HG03135 (cell line): ENCODE results near the gene TBC1D24.
A peak's percentile ranks its signal among the peaks of the same experiment; 100 is the strongest.
"Not testable (repeated sequence)": the region's sequence is repeated elsewhere in the genome, so short reads cannot be mapped to it uniquely, and the experiment has no call there.

Experiments used
- ATAC-seq: cut with Tn5 transposase; IDR thresholded peaks from one replicate; pipeline ENCODE4 v1.9.1; 2021; ENCODE audit warnings: mild to moderate bottlenecking, moderate library complexity; ENCODE audit not compliant: unreplicated experiment

TBC1D24 gene

GRCh38 chr16:2474877-2475412 is at the start of gene TBC1D24:
Gene TBC1D24 (plus strand): TSS chr16:2475127. CDS start chr16:2496149, 21,022 bp downstream.
- ATAC-seq: peak; percentile 56

DNA sequence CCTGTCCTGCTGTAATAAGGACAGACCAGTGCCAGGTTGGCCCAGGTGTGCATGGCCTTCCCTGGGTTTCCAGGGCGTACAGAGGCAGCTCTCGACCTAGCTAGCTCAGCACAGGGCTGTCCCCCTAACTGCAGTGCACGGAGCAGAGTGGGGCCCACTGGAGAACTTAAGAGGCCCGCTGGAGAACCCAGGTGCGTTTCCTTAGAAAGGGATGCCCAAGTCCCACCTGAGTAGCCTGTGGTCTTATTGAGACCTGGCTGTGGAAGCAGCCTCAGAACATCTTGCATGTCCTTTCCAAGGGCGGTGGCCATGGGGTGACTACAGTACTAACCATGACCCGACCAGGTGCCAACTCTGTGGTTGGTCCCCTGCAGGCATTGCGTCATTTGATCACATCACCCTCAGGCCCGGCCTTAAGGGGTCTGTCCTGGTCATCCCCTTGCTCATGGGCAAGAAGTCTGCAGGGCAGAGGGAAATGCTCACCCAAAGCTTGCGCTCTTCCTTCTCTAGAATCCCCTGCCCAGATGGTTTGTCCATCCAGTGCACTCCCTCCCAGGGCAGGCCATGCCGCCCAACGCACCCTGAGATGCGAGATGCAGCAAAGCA is 49.0 kb upstream of the TBC1D24 start:
- no peak for ATAC-seq

DNA sequence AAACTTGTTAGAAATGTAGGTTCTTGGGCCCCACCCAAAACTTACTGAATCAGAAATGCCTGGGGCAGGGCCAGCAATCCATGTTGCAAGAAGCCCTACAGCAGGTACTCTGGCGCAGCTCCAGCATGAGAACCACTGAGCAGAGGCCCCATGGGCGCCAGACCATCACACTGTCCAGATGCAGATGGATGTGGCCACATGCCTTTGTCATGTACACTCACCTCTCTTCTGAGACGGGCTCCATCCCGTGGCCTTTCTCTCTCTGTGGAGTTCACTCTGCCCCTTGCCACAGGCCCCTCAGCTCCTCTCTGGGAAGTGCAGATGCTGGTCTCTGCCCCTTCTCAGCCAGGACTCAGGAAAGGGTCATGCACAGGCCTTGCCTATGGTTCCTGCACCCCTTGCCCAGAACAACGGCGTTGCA is 48.0 kb upstream of the TBC1D24 start:
- ATAC-seq: no peak

GRCh38 chr16:2427526-2427925 is 47.4 kb upstream of the TBC1D24 start:
- no peak for ATAC-seq

- peak; percentile 24 for ATAC-seq
Observed at GRCh38 chr16:2428051-2428783, 46.7 kb upstream of the TBC1D24 start.

DNA sequence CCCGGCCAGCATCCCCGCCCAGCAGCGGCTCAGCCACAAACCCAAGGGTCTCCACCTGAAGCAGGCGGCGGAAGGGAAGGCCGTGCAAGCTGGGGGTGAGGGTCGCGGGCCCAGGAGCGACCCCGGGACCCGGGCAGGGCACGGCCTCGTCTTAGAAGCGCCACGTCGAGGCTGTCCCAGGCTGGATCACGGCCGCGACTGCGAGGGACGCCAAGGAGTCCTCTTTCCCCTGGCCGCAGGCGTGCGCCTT is 46.2 kb upstream of the TBC1D24 start:
- ATAC-seq: peak; percentile 26

GRCh38 chr16:2429034-2429770 is 45.7 kb upstream of the TBC1D24 start, which contains the start of gene CCNF:
Gene CCNF (plus strand): TSS chr16:2429447. CDS start chr16:2429482, 35 bp downstream.
- ATAC-seq: peak; percentile 81

DNA sequence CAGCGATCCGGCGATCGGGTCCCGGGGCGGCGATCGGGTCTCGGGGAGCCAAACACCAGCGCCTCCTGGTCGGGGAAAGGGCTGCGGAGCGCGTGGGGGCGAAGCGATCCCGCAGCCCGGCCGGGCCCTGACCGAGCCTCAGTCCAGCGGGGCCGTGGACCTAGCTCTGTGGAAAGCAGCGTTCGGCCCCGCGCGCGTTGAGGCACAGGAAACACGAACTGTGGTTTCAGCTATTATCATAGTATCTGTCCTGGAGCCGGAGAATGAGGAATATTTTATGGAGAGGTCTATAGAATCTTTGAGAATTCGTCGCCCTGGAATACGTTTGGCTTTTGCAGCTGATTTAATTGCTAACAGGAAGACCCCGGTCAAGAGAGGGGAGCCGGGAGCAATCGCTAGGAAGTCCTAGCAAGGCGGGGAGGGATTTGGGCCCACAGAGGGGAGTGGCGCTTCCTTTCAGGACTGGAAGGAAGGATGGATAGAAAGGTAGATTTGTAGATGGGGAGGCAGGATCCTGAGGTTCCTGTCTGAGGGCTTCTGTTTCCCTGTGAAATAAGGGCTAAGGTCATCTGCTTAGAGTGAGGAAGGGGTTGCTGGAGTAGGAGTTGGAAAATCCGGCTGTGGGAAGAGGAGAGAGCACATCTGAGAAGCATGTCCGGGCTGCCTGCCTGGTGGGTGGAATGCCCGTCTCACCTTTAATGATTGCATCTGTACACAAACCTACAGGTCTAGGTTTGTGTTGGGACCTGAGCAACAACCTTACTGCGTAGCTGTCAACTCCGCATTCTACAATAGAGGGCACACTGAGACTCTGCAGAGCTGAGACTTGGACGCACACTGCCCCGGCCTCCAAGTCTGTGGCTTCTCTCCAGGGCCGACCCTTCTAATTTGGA is 44.9 kb upstream of the TBC1D24 start:
- ATAC-seq: no peak

DNA sequence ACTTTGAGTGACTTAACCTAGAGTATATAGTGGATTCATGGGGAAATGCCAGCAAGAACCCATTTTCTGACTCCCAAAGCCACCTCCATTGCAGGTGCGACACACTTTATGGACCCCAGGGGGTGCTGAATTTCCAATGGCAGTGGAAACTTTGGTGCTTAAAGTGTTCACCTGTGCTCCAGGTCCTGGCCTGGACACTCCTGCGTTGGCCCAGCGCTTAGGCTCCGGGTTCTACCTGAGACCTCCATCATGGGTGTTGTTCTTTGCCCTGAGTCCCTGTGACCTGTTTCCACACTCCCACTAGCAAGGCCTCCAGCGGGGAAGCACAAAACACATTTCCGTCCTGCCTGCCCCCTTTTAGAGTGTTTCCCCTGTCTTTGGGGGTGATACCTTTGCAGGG is 42.6 kb upstream of the TBC1D24 start:
- ATAC-seq: no peak

- ATAC-seq: no peak
Observed at GRCh38 chr16:2432801-2433505, 42.0 kb upstream of the TBC1D24 start.

DNA sequence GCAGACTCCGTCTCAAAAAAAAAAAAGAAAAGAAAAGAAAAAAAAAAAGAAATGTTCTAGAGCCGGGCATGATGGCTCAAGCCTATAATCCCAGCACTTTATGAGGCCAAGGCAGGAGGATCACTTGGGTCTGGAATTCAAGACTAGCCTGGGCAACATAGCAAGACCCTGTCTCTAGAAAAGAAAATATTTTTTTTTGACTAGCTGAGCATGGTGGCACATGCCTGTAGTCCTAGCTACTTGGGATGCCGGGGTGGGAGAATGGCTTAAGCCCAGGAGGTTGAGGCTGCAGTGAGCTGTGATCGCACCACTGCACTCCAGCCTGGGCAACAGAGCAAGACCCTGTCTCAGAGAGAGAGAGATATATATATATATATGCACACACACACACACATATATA is 39.7 kb upstream of the TBC1D24 start:
- ATAC-seq: not testable (repeated sequence)

DNA sequence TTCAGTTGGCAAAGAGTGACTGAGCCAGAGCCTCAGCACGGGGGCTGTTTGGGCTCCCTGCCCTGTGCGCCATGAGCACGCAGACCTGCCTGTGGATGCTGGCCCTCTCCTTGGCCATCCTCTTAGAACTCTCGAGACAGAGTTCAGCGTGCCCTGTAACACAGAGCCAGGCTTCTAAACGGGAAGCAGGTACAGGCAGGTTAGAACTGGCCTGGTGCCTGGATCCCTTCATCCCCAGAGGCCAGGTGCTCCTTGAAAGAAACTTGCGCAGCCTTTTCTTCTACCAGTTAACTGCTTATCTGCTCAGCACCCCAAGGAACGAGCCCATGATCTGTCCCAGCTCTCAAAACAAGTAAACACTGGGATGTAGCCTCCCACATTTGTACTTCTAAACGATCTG is 38.8 kb upstream of the TBC1D24 start:
- ATAC-seq: no peak

DNA sequence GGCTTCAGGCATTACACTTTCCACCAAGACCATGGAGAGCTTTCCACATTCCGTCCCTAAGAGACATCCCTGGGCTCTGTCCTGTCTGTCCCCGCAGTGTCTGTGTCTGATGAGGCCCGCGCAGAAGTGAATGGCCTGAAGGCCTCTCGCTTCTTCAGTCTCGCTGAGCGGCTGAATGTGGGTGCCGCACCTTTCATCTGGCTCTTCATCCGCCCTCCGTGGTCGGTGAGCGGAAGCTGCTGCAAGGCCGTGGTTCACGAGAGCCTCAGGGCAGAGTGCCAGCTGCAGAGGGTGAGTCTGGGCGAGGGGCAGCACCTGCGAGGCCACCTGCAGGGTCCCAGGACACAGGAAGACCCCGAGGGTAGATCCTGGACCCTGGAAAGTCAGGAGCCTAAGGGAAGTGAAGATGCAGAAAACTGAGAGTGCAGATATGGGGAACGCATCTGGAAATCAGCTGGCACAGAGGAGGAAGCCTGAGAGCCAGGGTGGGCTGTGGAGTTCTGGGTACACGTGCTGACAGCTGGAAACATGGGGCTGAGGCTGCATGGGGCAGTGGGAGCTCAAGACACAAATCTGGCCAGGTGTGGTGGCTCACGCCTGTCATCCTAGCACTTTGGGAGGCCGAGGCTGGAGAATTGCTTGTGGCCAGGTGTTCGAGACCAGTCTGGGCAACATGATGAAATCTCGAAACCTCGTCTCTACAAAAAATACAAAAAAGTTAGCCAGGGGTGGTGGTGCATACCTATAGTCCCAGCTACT is 37.7 kb upstream of the TBC1D24 start:
- no peak for ATAC-seq

DNA sequence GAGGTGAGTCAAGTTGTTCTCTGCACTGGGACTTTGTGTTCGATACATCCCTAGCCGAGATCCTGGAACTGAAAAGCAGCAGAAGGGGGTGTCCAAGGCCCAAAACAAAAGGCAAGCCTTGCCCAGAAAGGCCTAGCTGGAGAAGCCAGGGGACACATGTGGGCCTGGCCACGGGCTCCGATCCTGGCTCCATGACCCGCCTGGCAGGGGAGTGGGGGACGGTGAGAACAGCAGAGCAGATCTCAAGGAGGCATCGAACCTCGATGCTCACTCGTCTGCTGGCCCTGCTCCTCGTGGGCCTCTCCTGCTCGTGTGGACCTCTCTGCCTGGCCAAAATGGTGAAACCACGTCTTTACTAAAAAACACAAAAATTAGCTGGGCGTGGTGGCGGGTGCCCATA is 36.8 kb upstream of the TBC1D24 start:
- no peak for ATAC-seq

DNA sequence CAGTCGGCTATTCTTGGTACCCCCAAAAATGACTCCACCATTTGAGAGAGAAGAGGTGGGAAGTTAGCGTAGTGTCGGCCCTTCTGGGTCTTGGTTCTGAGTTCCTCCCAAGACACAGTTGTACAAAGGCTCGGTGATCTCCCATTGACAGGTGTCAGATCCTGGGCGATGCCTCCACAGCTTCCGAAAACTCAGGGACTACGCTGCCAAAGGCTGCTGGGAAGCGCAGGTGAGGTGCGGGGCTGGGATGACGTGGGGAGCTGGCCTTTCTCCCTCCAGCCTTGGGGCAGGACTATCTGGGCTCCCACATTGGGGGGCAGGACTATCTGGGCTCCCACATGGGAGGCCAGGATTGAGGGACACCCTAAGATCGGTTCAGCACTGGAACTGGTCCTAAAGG is 35.3 kb upstream of the TBC1D24 start:
- ATAC-seq: no peak

GRCh38 chr16:2441143-2441804 is 33.7 kb upstream of the TBC1D24 start:
- not testable (repeated sequence) for ATAC-seq

- no peak for ATAC-seq
Observed at GRCh38 chr16:2443555-2443954, 31.4 kb upstream of the TBC1D24 start.

DNA sequence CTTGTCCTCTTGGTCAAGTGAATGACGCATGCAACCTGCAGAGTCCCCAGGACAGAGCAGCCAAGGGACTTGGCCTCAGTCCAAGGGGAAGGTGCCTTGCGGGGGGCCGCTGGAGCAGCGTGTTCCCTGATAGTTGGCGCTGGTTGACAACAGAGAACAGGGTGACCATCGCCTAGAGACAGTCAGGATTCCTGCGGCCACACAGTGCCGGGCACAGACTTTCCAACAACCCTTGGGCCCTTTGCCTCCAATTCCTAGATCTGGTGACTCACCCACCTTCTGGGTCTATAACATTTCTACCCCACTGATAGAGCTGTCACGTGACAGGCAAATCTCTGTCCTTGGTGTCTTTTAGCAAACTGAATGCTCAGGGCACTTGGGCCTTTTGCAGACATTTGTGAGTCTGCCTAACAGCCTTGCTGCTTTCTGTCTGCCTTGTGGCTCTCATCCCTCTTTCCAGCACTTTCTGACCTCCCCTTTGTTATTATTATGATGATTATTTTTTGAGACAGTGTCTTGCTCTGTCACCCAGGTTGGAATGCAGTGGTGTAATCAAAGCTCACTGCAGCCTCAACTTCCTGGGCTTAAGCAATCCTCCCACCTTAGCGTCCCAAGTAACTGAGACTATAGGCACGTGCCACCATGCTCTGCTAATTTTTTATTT is 26.9 kb upstream of the TBC1D24 start:
- no peak for ATAC-seq
